ENCODE data around the gene ACTC1.

ACTC1 gene

GRCh38 chr15:34757262-34757661, 38.1 kb downstream of the ACTC1 start:
- POLR2A ChIA-PET, result no interaction called here
- DNase-seq (ENCODE audit: extremely low spot score), result no peak
- CTCF ChIA-PET, result no interaction called here
- no peak for TF ChIP-seq ZNF384 (IDR thresholded peaks at IDR 0.05)
- no peak for TF ChIP-seq CTBP1 (IDR thresholded peaks at IDR 0.05; ENCODE audit: borderline replicate concordance)
- no peak for TF ChIP-seq NFRKB (IDR thresholded peaks at IDR 0.05)
- no peak for TF ChIP-seq SP1 (IDR thresholded peaks at IDR 0.05)
- TF ChIP-seq, protein P1, sequence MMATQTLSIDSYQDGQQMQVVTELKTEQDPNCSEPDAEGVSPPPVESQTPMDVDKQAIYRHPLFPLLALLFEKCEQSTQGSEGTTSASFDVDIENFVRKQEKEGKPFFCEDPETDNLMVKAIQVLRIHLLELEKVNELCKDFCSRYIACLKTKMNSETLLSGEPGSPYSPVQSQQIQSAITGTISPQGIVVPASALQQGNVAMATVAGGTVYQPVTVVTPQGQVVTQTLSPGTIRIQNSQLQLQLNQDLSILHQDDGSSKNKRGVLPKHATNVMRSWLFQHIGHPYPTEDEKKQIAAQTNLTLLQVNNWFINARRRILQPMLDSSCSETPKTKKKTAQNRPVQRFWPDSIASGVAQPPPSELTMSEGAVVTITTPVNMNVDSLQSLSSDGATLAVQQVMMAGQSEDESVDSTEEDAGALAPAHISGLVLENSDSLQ (IDR thresholded peaks at IDR 0.05), result no peak
- no peak for TF ChIP-seq ELF4 (IDR thresholded peaks at IDR 0.05)
- no peak for TF ChIP-seq SUZ12 (IDR thresholded peaks at IDR 0.05)
- TF ChIP-seq BHLHE40 (IDR thresholded peaks at IDR 0.05; ENCODE audit: borderline replicate concordance), result no peak
- no peak for TF ChIP-seq FOXM1 (IDR thresholded peaks at IDR 0.05; ENCODE audit: borderline replicate concordance)

DNA sequence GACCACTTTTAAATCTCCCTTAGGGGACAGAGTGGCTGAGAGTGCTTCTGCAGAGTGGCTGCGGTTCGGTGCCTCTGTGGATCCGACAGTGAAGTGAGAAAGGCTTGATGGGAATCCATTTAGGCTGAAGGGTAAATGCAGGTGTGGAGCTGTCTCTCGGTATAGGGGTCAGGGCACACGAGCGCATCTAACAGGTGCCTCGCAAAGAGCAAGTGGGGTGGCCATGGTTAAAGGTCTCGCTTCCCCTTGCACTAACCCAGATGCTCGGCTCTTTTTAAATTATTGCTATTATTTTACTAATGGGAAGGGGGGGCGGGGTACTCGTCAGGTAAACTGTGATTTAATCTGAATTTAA, 40.0 kb downstream of the ACTC1 start:
- POLR2A ChIA-PET, result no interaction called here
- TF ChIP-seq HDGF (IDR thresholded peaks at IDR 0.05; ENCODE audit: borderline replicate concordance), result no peak
- TF ChIP-seq, protein P1 (IDR thresholded peaks at IDR 0.05), result no peak
- TF ChIP-seq L3MBTL2 (conservative IDR thresholded peaks at IDR 0.05), result no peak
- no peak for TF ChIP-seq FOXM1 (IDR thresholded peaks at IDR 0.05; ENCODE audit: borderline replicate concordance)
- DNase-seq (ENCODE audit: extremely low spot score), result no peak
- CTCF ChIA-PET, result no interaction called here

DNA sequence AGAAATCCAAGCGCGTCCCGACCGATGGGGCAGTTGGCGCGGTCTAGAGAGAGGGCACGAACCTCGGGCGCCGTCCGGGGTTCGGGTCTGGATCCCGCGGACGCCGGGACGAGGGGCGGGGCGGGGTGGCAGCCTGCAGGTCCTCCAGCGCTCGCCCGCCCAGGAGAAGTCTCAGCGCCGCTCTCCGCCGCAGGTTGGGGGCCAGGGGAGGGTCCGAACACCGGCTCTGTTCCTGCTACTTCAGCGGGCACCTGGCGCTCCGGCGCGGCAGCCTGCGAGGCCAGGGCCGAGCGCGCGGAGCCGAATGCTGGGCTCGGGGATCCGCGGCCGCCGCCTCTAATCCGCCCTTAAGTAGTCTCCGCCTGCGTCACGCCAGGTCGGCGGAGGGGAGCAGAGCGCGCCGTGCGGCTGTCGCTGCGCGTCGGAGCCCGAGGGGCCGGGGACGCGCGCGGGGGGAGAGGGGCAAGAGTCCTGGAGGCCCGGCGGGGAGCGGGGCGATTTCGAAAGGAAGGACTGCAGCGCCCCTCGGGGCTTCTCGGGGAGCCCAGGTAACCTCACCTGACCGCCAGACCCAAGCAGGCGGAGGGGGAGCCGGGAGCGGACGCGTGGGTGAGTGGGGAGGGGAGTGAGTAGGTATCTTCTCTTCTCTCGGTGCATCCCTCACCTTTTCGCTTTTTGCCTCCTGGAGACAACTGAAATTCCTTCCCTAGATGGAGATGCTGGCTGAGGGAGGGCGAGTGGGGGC, 40.5 kb downstream of the ACTC1 start, which contains the start of gene GJD2:
Gene GJD2, minus strand, starts transcription at position 325 of the 745 bp plus-strand sequence. CDS start 510 bp downstream, outside the sequence.
- POLR2A ChIA-PET, result no interaction called here
- TF ChIP-seq NFRKB (IDR thresholded peaks at IDR 0.05), result no peak
- TF ChIP-seq TARDBP (IDR thresholded peaks at IDR 0.05), result no peak
- no peak for TF ChIP-seq SP1 (IDR thresholded peaks at IDR 0.05)
- TF ChIP-seq ZNF384 (IDR thresholded peaks at IDR 0.05), result no peak
- TF ChIP-seq, protein P1 (IDR thresholded peaks at IDR 0.05), result no peak
- no peak for TF ChIP-seq BHLHE40 (IDR thresholded peaks at IDR 0.05; ENCODE audit: borderline replicate concordance)
- TF ChIP-seq LEF1 (IDR thresholded peaks at IDR 0.05; ENCODE audit: borderline replicate concordance), result no peak
- TF ChIP-seq SUZ12 (IDR thresholded peaks at IDR 0.05), result no peak
- no peak for TF ChIP-seq ARNT (IDR thresholded peaks at IDR 0.05)
- no peak for TF ChIP-seq FOXA1 (IDR thresholded peaks at IDR 0.05)
- no peak for TF ChIP-seq ELF4 (IDR thresholded peaks at IDR 0.05)
- no peak for TF ChIP-seq FOXM1 (IDR thresholded peaks at IDR 0.05; ENCODE audit: borderline replicate concordance)
- no peak for TF ChIP-seq CTBP1 (IDR thresholded peaks at IDR 0.05; ENCODE audit: borderline replicate concordance)
- no peak for TF ChIP-seq FOXK2 (IDR thresholded peaks at IDR 0.05)
- TF ChIP-seq L3MBTL2 (conservative IDR thresholded peaks at IDR 0.05), result no peak
- TF ChIP-seq HDGF (IDR thresholded peaks at IDR 0.05; ENCODE audit: borderline replicate concordance), result no peak
- CTCF ChIA-PET, result no interaction called here
- DNase-seq (ENCODE audit: extremely low spot score), result peak; percentile 16

DNA sequence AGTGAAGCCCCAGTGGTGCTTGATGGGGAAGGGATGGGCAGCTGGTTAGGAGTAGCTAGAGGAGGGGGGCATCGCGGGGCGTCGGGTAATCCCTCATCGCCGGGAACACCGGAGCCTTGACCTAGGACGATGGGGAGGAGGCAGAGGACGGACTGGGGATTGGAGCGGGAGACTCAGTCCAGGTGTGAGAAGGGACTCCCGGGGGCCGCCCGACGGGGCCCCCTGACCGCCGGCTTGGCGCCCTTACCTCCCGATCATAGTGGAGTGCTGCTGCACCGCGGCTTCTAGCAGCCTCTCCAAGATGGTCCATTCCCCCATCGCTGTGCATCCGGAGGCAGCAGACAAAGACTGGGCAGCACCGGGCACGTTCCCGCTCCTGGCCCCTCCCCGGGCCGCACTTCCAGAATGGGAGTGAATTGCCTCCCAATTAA, 41.2 kb downstream of the ACTC1 start:
- no peak for TF ChIP-seq ELF4 (IDR thresholded peaks at IDR 0.05)
- TF ChIP-seq LEF1 (IDR thresholded peaks at IDR 0.05; ENCODE audit: borderline replicate concordance), result no peak
- TF ChIP-seq L3MBTL2 (conservative IDR thresholded peaks at IDR 0.05), result no peak
- TF ChIP-seq ARNT (IDR thresholded peaks at IDR 0.05), result no peak
- no peak for TF ChIP-seq BHLHE40 (IDR thresholded peaks at IDR 0.05; ENCODE audit: borderline replicate concordance)
- no peak for TF ChIP-seq SUZ12 (IDR thresholded peaks at IDR 0.05)
- no peak for TF ChIP-seq TARDBP (IDR thresholded peaks at IDR 0.05)
- TF ChIP-seq HDGF (IDR thresholded peaks at IDR 0.05; ENCODE audit: borderline replicate concordance), result no peak
- TF ChIP-seq ZNF384 (IDR thresholded peaks at IDR 0.05), result no peak
- TF ChIP-seq CTBP1 (IDR thresholded peaks at IDR 0.05; ENCODE audit: borderline replicate concordance), result no peak
- TF ChIP-seq NFRKB (IDR thresholded peaks at IDR 0.05), result no peak
- no peak for TF ChIP-seq SP1 (IDR thresholded peaks at IDR 0.05)
- TF ChIP-seq FOXK2 (IDR thresholded peaks at IDR 0.05), result no peak
- TF ChIP-seq, protein P1 (IDR thresholded peaks at IDR 0.05), result no peak
- TF ChIP-seq FOXA1 (IDR thresholded peaks at IDR 0.05), result no peak
- no peak for TF ChIP-seq FOXM1 (IDR thresholded peaks at IDR 0.05; ENCODE audit: borderline replicate concordance)
- DNase-seq (ENCODE audit: extremely low spot score), result no peak
- CTCF ChIA-PET, result no interaction called here
- POLR2A ChIA-PET, result no interaction called here

- ChIA-PET POLR2A (no interaction called here), CTCF (no interaction called here)
- DNase-seq (ENCODE audit: extremely low spot score), result peak; percentile 18
- no peak for TF ChIP-seq FOXK2 (IDR thresholded peaks at IDR 0.05)
- no peak for TF ChIP-seq CTBP1 (IDR thresholded peaks at IDR 0.05; ENCODE audit: borderline replicate concordance)
- TF ChIP-seq ARNT (IDR thresholded peaks at IDR 0.05), result no peak
Observed at GRCh38 chr15:34753236-34753894, 42.0 kb downstream of the ACTC1 start.
